ENCODE data around the gene ZNF385B. TPM values are rescaled to one million over a fixed set of nuclear protein-coding genes. Genes with fewer than 3 reads are reported as not detected.
"Not testable (repeated sequence)": the region's sequence is repeated elsewhere in the genome, so short reads cannot be mapped to it uniquely, and the experiment has no call there.

Gene ZNF385B
- total and polyA plus RNA-seq, 5 experiments from 2014 or later = not detected

DNA sequence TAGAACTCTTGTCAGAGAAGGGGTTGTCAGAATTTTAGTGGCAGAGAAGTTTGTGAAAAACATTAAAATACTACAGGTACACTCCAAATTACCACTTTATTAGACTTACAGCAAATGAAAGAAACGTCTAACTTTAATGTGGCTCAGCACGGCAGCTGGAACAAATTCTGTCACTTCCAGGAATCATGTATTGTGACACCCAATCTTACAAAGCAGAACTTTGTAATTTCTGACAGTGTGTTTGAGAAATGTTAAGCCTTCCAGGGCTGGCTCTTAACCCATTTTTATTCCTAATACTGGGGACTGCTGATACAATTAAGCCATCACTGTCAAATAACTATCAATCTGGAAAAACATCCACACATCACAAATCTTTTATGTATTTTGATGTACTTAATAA is 216.4 kb downstream of the ZNF385B start:
- no peak for ATAC-seq
- no peak overlapping the region for H3K4me3 Mint-ChIP-seq
- no peak overlapping the region for H3K27ac Mint-ChIP-seq
- DNase-seq = no peak
- peaks cover 0 to 15% (median 3%) of the 10 kb centered on the region in 5 donors for H3K27me3 Mint-ChIP-seq
- H3K9me3 Mint-ChIP-seq = no peaks in the 10 kb centered on the region
- POLR2A ChIA-PET = no interaction called here
- no peaks in the 10 kb centered on the region for H3K4me1 Mint-ChIP-seq
- no peaks in the 10 kb centered on the region for H3K36me3 Mint-ChIP-seq

DNA sequence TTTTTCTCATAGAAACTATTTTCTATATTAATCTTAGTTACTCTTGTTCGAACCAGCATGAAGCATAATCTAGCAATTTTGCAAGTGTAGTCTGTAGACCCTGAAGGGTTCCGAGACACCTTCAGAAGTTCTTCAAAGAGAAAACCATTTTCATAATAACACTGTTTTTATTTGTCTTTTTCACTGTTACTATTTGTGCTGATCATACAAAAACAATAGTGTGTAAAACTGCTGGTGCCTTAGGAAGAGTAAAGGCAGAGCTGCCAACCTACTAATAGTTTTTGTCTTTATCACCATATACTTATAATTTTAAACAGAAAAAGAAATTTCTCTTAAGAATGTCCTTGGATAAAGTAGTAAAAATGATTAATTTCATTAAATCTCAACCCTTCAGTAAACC is 218.9 kb downstream of the ZNF385B start:
- Mint-ChIP-seq H3K4me3 (no peak overlapping the region), H3K27me3 (peaks cover 0 to 4% (median 0%) of the 10 kb centered on the region in 5 donors), H3K36me3 (no peaks in the 10 kb centered on the region), H3K9me3 (no peaks in the 10 kb centered on the region), H3K4me1 (no peaks in the 10 kb centered on the region), H3K27ac (no peak overlapping the region)
- DNase-seq = no peak
- POLR2A ChIA-PET = no interaction called here
- no peak for ATAC-seq

DNA sequence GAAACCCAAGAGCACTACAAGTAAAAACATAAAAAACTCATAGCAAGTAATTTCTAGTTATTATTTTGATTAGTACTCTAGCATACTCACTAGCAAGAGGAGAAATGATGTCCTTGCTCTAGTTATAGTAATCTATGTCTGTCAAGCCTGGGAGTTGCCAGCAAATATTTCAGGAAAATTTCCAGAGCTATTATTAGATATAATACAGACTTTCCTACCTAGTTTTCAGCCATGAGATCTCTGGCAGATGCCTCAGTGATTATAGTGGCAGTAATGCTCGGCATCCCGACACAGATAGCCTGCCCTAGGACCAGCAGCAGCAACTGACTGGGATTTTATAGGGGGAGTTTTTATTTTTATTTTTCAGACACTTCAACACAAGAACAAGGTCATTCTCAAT is 224.4 kb downstream of the ZNF385B start:
- Mint-ChIP-seq H3K27me3 (peaks cover 0 to 9% (median 0%) of the 10 kb centered on the region in 5 donors), H3K27ac (no peak overlapping the region), H3K9me3 (peaks cover 0 to 6% (median 0%) of the 10 kb centered on the region in 9 donors), H3K36me3 (no peaks in the 10 kb centered on the region), H3K4me1 (no peaks in the 10 kb centered on the region), H3K4me3 (no peak overlapping the region)
- POLR2A ChIA-PET = no interaction called here
- DNase-seq (no peak), ATAC-seq (no peak)

- Mint-ChIP-seq H3K4me3 (no peak overlapping the region), H3K9me3 (peaks cover 0 to 13% (median 0%) of the 10 kb centered on the region in 9 donors), H3K27me3 (peaks cover 0 to 9% (median 0%) of the 10 kb centered on the region in 5 donors), H3K36me3 (no peaks in the 10 kb centered on the region), H3K4me1 (no peaks in the 10 kb centered on the region), H3K27ac (no peak overlapping the region)
- no peak for ATAC-seq
- POLR2A ChIA-PET = no interaction called here
- DNase-seq = no peak
Measured at GRCh38 chr2:179636100-179636980, 225.1 kb downstream of the ZNF385B start.

DNA sequence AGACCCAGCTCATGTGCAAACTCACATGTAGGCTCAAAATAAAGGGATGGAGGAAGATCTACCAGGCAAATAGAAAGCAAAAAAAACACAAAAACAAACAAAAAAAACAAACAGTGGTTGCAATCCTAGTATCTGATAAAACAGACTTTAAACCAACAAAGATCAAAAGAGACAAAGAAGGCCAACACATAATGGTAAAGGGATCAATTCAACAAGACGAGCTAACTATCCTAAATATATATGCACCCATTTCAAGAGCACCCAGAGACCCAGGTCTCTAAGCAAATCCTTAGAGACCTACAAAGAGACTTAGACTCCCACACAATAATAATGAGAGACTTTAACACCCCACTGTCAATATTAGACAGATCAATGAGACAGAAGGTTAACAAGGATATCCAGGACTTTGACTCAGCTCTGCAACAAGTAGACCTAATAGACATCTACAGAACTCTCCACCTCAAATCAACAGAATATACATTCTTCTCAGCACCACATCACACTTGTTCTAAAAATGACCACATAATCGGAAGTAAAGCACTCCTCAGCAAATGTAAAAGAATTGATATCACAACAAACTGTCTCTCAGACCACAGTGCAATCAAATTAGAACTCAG is 229.5 kb downstream of the ZNF385B start:
- POLR2A ChIA-PET, H3K36me3 Mint-ChIP-seq, H3K4me3 Mint-ChIP-seq, DNase-seq, H3K27ac Mint-ChIP-seq, ATAC-seq, H3K4me1 Mint-ChIP-seq: not testable (repeated sequence)
- H3K9me3 Mint-ChIP-seq = peaks cover 0 to 18% (median 2%) of the 10 kb centered on the region in 9 donors
- H3K27me3 Mint-ChIP-seq = peaks cover 1 to 15% (median 8%) of the 10 kb centered on the region in 5 donors

- peaks cover 0 to 18% (median 2%) of the 10 kb centered on the region in 9 donors for H3K9me3 Mint-ChIP-seq
- not testable (repeated sequence) for H3K4me3 Mint-ChIP-seq, H3K27ac Mint-ChIP-seq
Measured at GRCh38 chr2:179629776-179630175, 231.6 kb downstream of the ZNF385B start.

GRCh38 chr2:179626261-179626660 is 235.2 kb downstream of the ZNF385B start:
- H3K9me3 Mint-ChIP-seq = peaks cover 0 to 4% (median 2%) of the 10 kb centered on the region in 9 donors
- H3K4me3 Mint-ChIP-seq = no peak overlapping the region
- ATAC-seq = no peak
- no peak for DNase-seq
- no peaks in the 10 kb centered on the region for H3K4me1 Mint-ChIP-seq
- no peak overlapping the region for H3K27ac Mint-ChIP-seq
- peaks cover 0 to 12% (median 9%) of the 10 kb centered on the region in 5 donors for H3K27me3 Mint-ChIP-seq
- POLR2A ChIA-PET = no interaction called here
- H3K36me3 Mint-ChIP-seq = no peaks in the 10 kb centered on the region

More at GRCh38 chr2:179629776-179630175, 231.6 kb downstream of the ZNF385B start:
- ATAC-seq, H3K4me1 Mint-ChIP-seq, H3K36me3 Mint-ChIP-seq, POLR2A ChIA-PET, DNase-seq: not testable (repeated sequence)
- peaks cover 1 to 15% (median 8%) of the 10 kb centered on the region in 5 donors for H3K27me3 Mint-ChIP-seq

GRCh38 chr2:179622635-179623300 is 238.6 kb downstream of the ZNF385B start:
- H3K27me3 Mint-ChIP-seq = peaks cover 2 to 9% (median 5%) of the 10 kb centered on the region in 5 donors
- H3K4me1 Mint-ChIP-seq = no peaks in the 10 kb centered on the region
- DNase-seq = no peak
- no peaks in the 10 kb centered on the region for H3K36me3 Mint-ChIP-seq
- no peak overlapping the region for H3K27ac Mint-ChIP-seq
- POLR2A ChIA-PET = no interaction called here
- ATAC-seq = no peak
- peaks cover 0 to 9% (median 0%) of the 10 kb centered on the region in 9 donors for H3K9me3 Mint-ChIP-seq
- no peak overlapping the region for H3K4me3 Mint-ChIP-seq

DNA sequence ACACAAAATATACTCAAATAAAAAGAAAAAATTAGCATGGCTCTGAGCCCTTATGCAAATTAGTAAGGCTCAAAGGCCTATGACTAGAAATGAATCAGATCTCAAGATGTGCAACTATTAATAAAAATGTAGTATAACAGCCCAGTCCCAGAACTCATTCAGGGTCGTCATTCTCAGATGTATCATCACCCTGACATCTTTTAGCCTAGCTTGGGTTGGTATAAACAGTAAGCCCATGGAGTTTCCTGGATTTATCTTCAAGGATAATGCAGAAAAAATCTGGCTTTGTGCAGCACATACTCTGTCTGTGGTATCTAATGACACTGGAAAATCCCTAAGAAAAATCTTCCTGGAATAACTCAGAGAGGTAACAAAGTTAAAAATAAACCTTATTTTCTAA is 239.3 kb downstream of the ZNF385B start:
- Mint-ChIP-seq H3K9me3 (peaks cover 0 to 9% (median 0%) of the 10 kb centered on the region in 9 donors), H3K4me3 (no peak overlapping the region), H3K36me3 (no peaks in the 10 kb centered on the region), H3K27ac (no peak overlapping the region), H3K27me3 (peaks cover 2 to 13% (median 5%) of the 10 kb centered on the region in 5 donors), H3K4me1 (no peaks in the 10 kb centered on the region)
- DNase-seq (no peak), ATAC-seq (no peak)
- POLR2A ChIA-PET = no interaction called here

- Mint-ChIP-seq H3K27me3 (peaks cover 4 to 20% (median 7%) of the 10 kb centered on the region in 5 donors), H3K9me3 (peaks cover 0 to 9% (median 0%) of the 10 kb centered on the region in 9 donors), H3K4me1 (no peaks in the 10 kb centered on the region), H3K27ac (no peak overlapping the region), H3K4me3 (no peak overlapping the region), H3K36me3 (no peaks in the 10 kb centered on the region)
- DNase-seq (no peak), ATAC-seq (no peak)
- POLR2A ChIA-PET = no interaction called here
Measured at GRCh38 chr2:179619947-179620467, 241.4 kb downstream of the ZNF385B start.

DNA sequence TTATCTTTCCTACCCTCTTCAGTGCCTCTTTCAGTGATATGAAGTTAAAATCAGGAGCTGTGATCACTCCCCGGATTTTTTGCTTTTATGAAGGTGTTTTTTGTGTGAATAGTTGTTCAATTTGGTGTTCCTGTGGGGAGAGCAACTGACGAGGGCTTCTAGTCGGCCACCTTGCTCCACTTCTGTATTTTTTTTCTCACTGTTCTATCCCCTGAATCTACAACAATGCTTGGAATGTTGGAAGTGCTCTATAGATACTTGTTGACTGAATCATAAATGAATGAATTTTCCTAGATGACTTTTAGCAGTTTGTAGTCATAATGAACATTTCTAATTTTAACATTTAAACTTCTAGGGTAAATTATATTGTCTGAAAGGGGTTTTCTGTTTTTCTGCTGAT is 247.3 kb downstream of the ZNF385B start:
- DNase-seq = no peak
- H3K36me3 Mint-ChIP-seq = no peaks in the 10 kb centered on the region
- H3K27ac Mint-ChIP-seq = no peak overlapping the region
- H3K27me3 Mint-ChIP-seq = peaks cover 2 to 27% (median 14%) of the 10 kb centered on the region in 5 donors
- no peak for ATAC-seq
- no peak overlapping the region for H3K4me3 Mint-ChIP-seq
- peaks cover 0 to 4% (median 0%) of the 10 kb centered on the region in 9 donors for H3K9me3 Mint-ChIP-seq
- H3K4me1 Mint-ChIP-seq = no peaks in the 10 kb centered on the region
- POLR2A ChIA-PET = no interaction called here

- no peaks in the 10 kb centered on the region for H3K4me1 Mint-ChIP-seq
- peaks cover 0 to 4% (median 0%) of the 10 kb centered on the region in 9 donors for H3K9me3 Mint-ChIP-seq
- DNase-seq = no peak
- H3K4me3 Mint-ChIP-seq = no peak overlapping the region
- no peak overlapping the region for H3K27ac Mint-ChIP-seq
- no peaks in the 10 kb centered on the region for H3K36me3 Mint-ChIP-seq
- ATAC-seq = no peak
- POLR2A ChIA-PET = no interaction called here
- peaks cover 2 to 27% (median 14%) of the 10 kb centered on the region in 5 donors for H3K27me3 Mint-ChIP-seq
Measured at GRCh38 chr2:179613701-179614100, 247.7 kb downstream of the ZNF385B start.

- H3K27me3 Mint-ChIP-seq = peaks cover 2 to 27% (median 14%) of the 10 kb centered on the region in 5 donors
- no peak overlapping the region for H3K27ac Mint-ChIP-seq
- H3K36me3 Mint-ChIP-seq = no peaks in the 10 kb centered on the region
- DNase-seq (no peak), ATAC-seq (no peak)
- no peak overlapping the region for H3K4me3 Mint-ChIP-seq
- POLR2A ChIA-PET = no interaction called here
- peaks cover 0 to 4% (median 0%) of the 10 kb centered on the region in 9 donors for H3K9me3 Mint-ChIP-seq
- H3K4me1 Mint-ChIP-seq = no peaks in the 10 kb centered on the region
Measured at GRCh38 chr2:179613299-179613651, 248.1 kb downstream of the ZNF385B start.
